ENCODE results near the gene EFCAB5. TPM values are rescaled to one million over a fixed set of nuclear protein-coding genes. Genes with fewer than 3 reads are reported as not detected.

EFCAB5 gene
- total and polyA plus RNA-seq, 2 of the 13 experiments (the other 11 are each of a cell fraction or from before 2014, with no cell fraction given), result 0.15 TPM; not detected in 1

DNA sequence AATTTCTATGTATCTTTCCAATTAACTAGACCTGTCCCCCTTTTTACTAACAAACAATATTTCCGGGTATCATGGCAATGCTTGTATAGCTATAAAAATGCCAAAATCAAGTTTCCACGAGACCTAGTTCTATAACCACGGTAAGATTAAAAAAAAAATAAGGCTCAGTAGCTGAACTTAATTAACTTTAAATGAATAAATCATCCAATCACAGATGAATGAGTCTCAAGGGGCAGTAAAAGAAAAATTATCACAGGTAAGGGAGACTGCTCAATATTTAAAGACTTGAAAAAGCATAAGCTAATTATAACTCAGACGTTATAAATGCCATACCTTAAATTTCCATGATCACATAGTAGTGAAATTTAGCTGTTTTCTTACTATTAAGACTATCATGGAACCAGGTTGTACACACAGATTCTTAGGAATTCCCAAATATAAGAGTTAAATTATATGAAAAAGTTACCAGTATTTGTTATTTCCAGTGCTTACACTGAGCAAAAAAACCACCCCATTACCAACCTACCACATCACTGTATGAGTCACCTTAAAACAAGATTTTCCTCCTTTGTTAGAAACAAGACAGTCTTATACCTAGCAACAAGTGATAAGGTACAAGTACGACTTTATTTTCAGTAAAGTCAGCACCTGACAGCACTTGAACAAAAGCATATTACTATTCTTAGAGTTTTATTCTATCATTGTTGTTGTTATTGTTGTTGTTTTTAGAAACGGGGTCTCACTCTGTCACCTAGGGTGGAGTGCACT, 32.0 kb upstream of the EFCAB5 start:
- Histone ChIP-seq H2AFZ (ENCODE audit: low read length) (no peak overlapping the region), H4K20me1 (ENCODE audit: insufficient read depth, low read length) (no peaks in the 10 kb centered on the region; the same call in 1 of the 2 replicates), H3K27me3 (ENCODE audit: control insufficient read depth in 1 of 2, insufficient read depth in 2 of 2, low read length in 2 of 2) (no peaks in the 10 kb centered on the region), H3K36me3 (replicated peaks in 1 of 2; ENCODE audit: control insufficient read depth in 1 of 2, insufficient read depth in 2 of 2, low read length in 2 of 2) (no peaks in the 10 kb centered on the region), H3K27ac (ENCODE audit: extremely low read length, insufficient read depth, low read length) (no peak overlapping the region), H3K79me2 (ENCODE audit: insufficient read depth, low read length) (peaks cover 3% of the 10 kb centered on the region), H3K4me1 (ENCODE audit: insufficient read depth, low read length) (no peaks in the 10 kb centered on the region), H3K9ac (ENCODE audit: insufficient read depth, low read depth, low read length) (no peak overlapping the region), H3K9me3 (ENCODE audit: low read length) (no peaks in the 10 kb centered on the region), H3K4me3 (replicated peaks in 1 of 3; ENCODE audit: insufficient read depth in 1 of 3, low read depth in 2 of 3, low read length in 3 of 3) (no peak overlapping the region), H3K4me2 (ENCODE audit: low read depth, low read length) (no peak overlapping the region)
- DNase-seq (ENCODE audit: low spot score) (no peak), FAIRE-seq (no peak), ATAC-seq (no peak)
- 93% methylated on average over 6 of the region's 6 CpGs for WGBS (ENCODE audit: low lambda C conversion rate)
- intact Hi-C loops (cut with micrococcal nuclease; ENCODE audit: unreplicated experiment), result no loop called here
- ChIA-PET CTCF (ENCODE audit: low intra/inter-chr PET ratio, low total read pairs) (no interaction called here), POLR2A (no interaction called here)
- in situ Hi-C loops (cut with HindIII; ENCODE audit: extremely low pct_ligation_motif_present, low pct_unique_long_range_greater_than_20kb), result no loop called here
- no TSS peak for BruUV-seq (replicated peaks)
- TF ChIP-seq ZSCAN25 (CRISPR knock-in tag; IDR thresholded peaks at IDR 0.05) (no peak), ZNF816 (CRISPR knock-in tag; IDR thresholded peaks at IDR 0.05; ENCODE audit: borderline replicate concordance) (no peak), ZNF660 (CRISPR knock-in tag; IDR thresholded peaks at IDR 0.05; ENCODE audit: borderline replicate concordance, low read depth) (no peak), TP53 (CRISPR knock-in tag; conservative IDR thresholded peaks at IDR 0.05) (no peak), FOXK2 (IDR thresholded peaks at IDR 0.05) (no peak), GZF1 (CRISPR knock-in tag; IDR thresholded peaks at IDR 0.05) (no peak), CREB1 (IDR thresholded peaks at IDR 0.05) (no peak), CREB1 (CRISPR knock-in tag; IDR thresholded peaks at IDR 0.05) (no peak), ZNF318 (CRISPR knock-in tag; IDR thresholded peaks at IDR 0.05) (no peak), KMT2A (CRISPR knock-in tag; IDR thresholded peaks at IDR 0.05) (no peak), ATF3 (CRISPR knock-in tag; IDR thresholded peaks at IDR 0.05) (no peak)
- TF ChIP-seq, protein P1, sequence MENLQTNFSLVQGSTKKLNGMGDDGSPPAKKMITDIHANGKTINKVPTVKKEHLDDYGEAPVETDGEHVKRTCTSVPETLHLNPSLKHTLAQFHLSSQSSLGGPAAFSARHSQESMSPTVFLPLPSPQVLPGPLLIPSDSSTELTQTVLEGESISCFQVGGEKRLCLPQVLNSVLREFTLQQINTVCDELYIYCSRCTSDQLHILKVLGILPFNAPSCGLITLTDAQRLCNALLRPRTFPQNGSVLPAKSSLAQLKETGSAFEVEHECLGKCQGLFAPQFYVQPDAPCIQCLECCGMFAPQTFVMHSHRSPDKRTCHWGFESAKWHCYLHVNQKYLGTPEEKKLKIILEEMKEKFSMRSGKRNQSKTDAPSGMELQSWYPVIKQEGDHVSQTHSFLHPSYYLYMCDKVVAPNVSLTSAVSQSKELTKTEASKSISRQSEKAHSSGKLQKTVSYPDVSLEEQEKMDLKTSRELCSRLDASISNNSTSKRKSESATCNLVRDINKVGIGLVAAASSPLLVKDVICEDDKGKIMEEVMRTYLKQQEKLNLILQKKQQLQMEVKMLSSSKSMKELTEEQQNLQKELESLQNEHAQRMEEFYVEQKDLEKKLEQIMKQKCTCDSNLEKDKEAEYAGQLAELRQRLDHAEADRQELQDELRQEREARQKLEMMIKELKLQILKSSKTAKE (CRISPR knock-in tag; IDR thresholded peaks at IDR 0.05; ENCODE audit: borderline replicate concordance), result no peak
- TF ChIP-seq, protein P2, sequence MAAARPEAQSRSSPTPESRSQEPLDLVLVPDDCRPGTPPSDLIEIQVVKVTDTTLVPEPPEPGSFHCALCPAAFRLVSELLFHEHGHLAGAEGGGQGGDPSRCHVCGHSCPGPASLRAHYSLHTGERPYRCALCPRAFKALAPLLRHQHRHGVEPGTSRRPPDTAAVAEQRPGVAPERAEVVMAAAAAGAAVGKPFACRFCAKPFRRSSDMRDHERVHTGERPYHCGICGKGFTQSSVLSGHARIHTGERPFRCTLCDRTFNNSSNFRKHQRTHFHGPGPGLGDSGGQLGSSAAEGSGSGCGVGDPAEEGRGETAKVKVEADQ (CRISPR knock-in tag; IDR thresholded peaks at IDR 0.05; ENCODE audit: borderline replicate concordance), result no peak
